ENCODE data around the gene AGMAT. TPM values are rescaled to one million over a fixed set of nuclear protein-coding genes. Genes with fewer than 3 reads are reported as not detected.

Gene AGMAT
- total and polyA plus RNA-seq, 9 of the 15 experiments (the other 6 are each of a cell fraction or from before 2014, with no cell fraction given) = not detected

- peak; percentile 80 for TF ChIP-seq MGA (IDR thresholded peaks at IDR 0.05)
Measured at GRCh38 chr1:15622712-15623373, 38.0 kb upstream of the AGMAT start (continued).

Measured in K562 (cell line).